Activated gamma-delta T cell (primary cell): ENCODE measurements around the gene CFAP410.
"Not testable (repeated sequence)": the region's sequence is repeated elsewhere in the genome, so short reads cannot be mapped to it uniquely, and the experiment has no call there.

Experiments
- DNase-seq: peaks from one replicate; lab custom pipeline; 2025; lab: John Stamatoyannopoulos, UW

CFAP410 gene

GRCh38 chr21:44370027-44370735 is 31.0 kb upstream of the CFAP410 start:
- DNase-seq = no peak

GRCh38 chr21:44368711-44369446 is 29.7 kb upstream of the CFAP410 start:
- DNase-seq = no peak

GRCh38 chr21:44366586-44367211 is 27.5 kb upstream of the CFAP410 start:
- DNase-seq = no peak

- DNase-seq = no peak
Observed at GRCh38 chr21:44365967-44366585, 26.9 kb upstream of the CFAP410 start.

GRCh38 chr21:44365251-44365966 is 26.2 kb upstream of the CFAP410 start:
- no peak for DNase-seq

GRCh38 chr21:44364151-44365053 is 25.2 kb upstream of the CFAP410 start:
- no peak for DNase-seq

- no peak for DNase-seq
Observed at GRCh38 chr21:44363278-44363677, 24.1 kb upstream of the CFAP410 start.

- DNase-seq = not testable (repeated sequence)
Observed at GRCh38 chr21:44361903-44362302, 22.7 kb upstream of the CFAP410 start.

GRCh38 chr21:44360159-44360558 is 21.0 kb upstream of the CFAP410 start:
- no peak for DNase-seq

GRCh38 chr21:44359396-44359795 is 20.2 kb upstream of the CFAP410 start:
- no peak for DNase-seq

GRCh38 chr21:44357064-44357837 is 18.1 kb upstream of the CFAP410 start:
- no peak for DNase-seq

- DNase-seq = no peak
Observed at GRCh38 chr21:44356636-44357035, 17.4 kb upstream of the CFAP410 start.

- no peak for DNase-seq
Observed at GRCh38 chr21:44356160-44356559, 17.0 kb upstream of the CFAP410 start.

GRCh38 chr21:44354775-44355771 is 15.9 kb upstream of the CFAP410 start:
- DNase-seq = no peak

- DNase-seq = no peak
Observed at GRCh38 chr21:44354001-44354405, 14.8 kb upstream of the CFAP410 start.

GRCh38 chr21:44353191-44353970 is 14.2 kb upstream of the CFAP410 start, which contains the start of gene TRPM2:
TSS of gene TRPM2 (plus strand) at chr21:44353621. CDS start at chr21:44353701, 80 bp downstream.
- DNase-seq = no peak

- no peak for DNase-seq
Observed at GRCh38 chr21:44352253-44352860, 13.2 kb upstream of the CFAP410 start.
